ENCODE data around the gene ZNF383.
A peak's percentile ranks its signal among the peaks of the same experiment; 100 is the strongest.
"Not testable (repeated sequence)": the region's sequence is repeated elsewhere in the genome, so short reads cannot be mapped to it uniquely, and the experiment has no call there.

ZNF383 gene

DNA sequence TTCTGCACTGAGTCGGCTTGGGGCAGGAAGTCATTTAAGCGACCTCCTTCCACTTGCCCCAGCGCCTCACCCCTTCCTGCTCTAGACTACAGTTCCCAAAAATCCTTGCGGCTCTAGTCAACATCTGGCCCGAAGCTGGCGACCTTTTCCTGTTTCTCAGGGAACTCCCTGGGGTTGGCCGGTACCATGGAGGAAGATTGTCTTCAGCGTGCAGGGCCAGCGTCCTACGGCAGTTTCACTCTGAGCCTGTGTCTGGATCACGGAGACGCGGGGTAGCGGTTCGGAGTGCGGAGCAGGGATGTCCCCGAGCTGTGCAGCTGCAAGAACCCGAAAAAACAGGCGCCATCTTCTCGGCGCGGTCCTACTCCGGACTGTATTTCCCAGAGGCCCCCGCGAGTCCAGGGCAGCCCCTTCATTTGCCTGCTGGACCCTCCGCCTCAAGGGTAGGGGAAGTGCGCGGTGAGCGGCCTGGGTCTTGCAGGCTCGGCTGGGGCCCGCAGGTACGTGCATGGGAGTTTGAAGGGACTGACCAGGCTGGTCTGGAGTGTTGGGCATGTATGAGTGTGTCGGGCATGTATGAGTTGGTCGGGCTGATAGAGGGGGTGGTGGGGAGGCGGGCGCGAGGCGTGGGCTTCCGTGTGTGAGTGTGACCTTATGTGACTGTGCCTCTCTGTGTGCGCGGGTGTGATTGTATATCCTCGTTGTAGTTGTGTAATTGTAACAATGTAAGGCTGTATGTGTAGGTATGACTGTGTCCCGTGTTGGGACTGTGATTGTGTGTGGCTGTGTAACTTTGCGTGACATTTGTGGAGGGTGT, at the start of gene ZNF383:
ZNF383 (plus strand) TSS at position 440 of the 817 bp plus-strand sequence. CDS start 12,240 bp downstream, outside the sequence.
- DNase-seq (ENCODE audit: low spot score), result peak; percentile 91

DNA sequence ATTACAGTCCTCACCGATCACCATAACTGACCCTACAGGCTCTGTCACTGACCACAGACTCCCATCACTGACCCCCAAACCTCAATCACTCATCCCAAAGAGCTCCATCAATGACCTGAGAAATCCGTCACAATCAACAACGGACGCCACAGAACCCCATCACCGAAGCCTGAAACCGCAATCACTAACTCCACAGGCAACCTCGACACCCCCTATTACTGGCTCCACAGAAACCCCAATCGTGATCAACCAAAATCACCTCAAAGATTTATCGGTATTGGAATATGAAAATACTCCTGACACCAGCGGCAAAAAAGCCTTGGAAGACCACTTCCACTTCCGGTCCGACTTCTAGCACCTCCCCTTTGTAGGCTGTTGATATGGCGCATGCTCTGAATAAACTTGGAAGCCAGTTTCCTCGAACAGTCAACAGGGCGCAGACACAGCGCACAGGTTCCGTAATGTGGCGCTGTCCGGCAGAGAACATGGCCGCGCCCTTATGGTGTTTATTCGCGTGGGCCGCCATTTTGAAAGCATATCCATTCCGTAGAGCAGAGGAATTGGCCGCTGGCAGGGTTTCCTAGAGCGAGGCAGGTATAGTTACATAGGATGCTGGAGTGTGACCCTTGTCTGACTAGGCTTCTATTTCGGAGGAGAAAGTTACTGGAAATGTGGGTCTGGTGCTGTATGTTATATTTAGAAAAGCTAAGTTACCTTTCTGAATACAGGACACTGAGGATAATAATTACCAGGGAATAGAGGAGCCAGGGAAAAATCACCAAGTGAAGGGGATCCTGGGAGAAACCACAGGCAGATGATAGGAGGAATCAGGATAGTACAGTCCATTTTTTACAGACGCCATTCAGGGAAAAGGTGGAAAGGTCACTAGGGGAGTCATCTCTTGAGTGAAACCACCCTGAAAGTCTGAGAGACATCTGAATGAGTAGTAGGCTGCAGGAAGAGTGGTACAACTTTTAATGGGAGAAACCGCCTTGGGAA, 45.3 kb upstream of the ZNF383 start, which contains the start of gene ZNF585A:
ZNF585A (minus strand) TSS at position 328 of the 999 bp plus-strand sequence. CDS start 2,785 bp downstream, outside the sequence.
- DNase-seq (ENCODE audit: low spot score), result peak; percentile 94

DNA sequence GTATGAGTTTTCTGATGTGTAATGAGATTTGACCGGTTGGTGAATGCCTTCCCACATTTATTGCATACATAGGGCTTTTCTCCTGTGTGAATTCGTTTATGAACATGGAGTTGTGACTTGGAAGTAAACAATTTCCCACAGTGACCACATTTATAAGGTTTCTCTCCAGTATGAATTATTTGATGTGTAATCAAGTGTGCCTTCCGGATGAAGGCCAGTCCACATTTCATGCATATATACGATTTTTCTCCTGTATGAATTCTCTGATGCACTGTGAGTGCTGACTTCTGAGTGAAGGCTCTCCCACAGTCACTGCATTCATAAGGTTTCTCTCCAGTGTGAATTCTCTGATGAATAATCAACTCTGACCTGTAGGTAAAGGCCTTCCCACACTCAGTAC, 31.9 kb upstream of the ZNF383 start:
- not testable (repeated sequence) for DNase-seq (ENCODE audit: low spot score)

DNA sequence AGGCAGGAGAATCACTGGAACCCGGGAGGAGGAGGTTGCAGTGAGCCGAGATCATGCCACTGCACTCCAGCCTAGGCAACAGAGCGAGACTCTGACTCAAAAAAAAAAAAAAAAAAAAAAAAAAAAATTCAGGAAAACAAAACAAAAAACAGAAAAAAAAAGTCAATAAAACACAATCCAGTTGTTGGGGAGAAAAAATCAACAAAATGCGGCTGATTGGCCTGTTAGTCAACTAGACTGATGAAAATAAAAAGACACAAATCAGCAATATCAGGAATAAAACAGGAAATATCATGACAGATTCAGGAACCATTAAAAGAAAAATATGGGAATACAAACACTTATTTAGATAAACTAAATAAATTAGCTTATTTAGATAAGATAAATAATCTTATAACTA, 22.8 kb upstream of the ZNF383 start:
- DNase-seq (ENCODE audit: low spot score), result not testable (repeated sequence)

DNA sequence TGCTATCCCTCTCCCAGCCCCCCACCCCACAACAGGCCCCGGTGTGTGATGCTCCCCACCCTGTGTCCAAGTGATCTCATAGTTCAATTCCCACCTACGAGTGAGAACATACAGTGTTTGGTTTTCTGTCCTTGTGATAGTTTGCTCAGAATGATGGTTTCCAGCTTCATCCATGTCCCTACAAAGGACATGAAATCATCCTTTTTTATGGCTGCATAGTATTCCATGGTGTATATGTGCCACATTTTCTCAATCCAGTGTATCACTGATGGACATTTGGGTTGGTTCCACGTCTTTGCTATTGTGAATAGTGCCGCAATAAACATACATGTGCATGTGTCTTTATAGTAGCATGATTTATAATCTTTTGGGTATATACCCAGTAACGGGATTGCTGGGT, 20.9 kb upstream of the ZNF383 start:
- DNase-seq (ENCODE audit: low spot score), result not testable (repeated sequence)

DNA sequence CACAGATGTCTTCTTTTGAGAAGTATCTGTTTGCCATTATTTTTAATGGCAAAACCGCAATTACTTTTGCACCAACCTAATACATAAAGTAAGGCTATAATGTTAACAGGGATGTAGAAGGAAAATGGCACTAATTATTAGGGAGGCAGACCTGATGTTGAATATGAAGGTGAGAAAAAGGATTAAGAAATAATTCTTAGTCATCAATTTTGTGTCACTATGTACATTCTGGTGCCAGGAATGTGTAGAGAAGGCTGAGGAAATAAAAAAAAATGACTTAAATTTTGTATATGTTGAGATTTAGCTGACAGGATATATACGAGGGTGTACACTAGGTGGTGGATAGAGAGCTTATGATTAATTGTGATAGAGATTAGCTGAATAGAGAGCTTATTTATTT, 20.2 kb upstream of the ZNF383 start:
- no peak for DNase-seq (ENCODE audit: low spot score)

DNA sequence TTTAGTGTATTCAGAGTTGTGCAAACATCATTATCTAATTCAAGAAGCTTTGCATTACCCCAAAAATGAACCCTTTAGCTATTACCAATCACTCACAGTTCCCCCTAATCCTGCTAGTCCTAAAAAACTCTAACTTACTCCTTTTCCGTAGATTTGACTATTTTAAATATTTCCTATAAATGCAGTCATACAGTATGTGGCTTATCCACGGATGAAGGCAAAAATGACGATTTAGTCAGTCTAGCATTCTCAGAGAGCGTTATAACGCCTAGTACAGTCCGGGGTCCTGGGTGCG, 587 bp upstream of the ZNF383 start:
- no peak for DNase-seq (ENCODE audit: low spot score)

DNA sequence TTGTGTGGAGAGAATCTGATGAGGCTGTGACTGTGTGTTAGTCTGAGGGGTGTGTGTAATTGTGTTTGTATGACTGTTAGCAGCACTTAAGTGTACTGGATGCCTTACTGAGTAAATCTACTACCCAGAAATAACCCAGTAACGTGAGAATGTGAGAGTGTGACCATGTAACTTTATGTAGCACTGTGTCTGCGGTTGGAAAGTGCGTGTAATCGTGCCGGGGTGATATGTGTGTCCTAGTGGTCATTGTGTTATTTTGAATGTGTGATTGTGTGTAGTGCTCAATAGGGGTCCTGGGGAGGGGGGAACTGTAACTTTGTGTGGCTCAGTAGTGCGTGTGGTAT, 550 bp downstream of the ZNF383 start:
- peak; percentile 4 for DNase-seq (ENCODE audit: low spot score)

DNA sequence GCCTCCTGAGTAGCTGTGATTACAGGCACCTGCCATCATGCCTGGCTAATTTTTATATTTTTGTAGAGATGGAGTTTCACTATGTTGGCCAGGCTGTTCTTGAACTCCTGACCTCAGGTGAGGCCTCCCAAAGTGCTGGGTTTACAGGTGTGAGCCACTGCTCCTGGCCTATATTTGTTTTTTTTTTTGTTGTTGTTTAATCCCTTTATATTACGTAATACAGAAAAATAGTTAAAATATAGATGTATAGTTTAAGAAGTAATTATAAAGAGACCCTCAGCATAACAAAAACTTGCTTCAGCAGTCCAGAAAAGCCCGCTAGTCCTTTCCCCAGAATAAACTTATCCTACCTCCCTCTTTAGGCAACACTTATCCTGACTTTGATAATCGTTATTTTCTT, 2.4 kb downstream of the ZNF383 start:
- no peak for DNase-seq (ENCODE audit: low spot score)

DNA sequence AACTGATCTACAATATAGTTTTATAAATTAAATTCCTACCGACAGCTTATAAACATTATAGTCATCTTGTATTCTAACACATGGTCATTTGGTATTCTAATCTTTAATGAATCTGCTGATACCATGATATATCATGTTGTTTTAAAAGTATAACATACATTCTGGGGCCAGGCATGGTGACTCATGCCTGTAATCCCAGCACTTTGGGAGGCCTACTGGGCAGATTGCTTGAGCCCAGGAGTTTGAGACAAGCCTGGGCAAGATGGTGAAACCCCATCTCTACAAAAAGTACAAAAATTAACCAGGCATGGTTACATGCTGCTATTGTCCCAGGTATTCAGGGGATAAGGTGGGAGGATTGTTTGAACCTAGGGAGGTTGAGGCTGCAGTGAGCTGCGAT, 3.1 kb downstream of the ZNF383 start:
- no peak for DNase-seq (ENCODE audit: low spot score)

DNA sequence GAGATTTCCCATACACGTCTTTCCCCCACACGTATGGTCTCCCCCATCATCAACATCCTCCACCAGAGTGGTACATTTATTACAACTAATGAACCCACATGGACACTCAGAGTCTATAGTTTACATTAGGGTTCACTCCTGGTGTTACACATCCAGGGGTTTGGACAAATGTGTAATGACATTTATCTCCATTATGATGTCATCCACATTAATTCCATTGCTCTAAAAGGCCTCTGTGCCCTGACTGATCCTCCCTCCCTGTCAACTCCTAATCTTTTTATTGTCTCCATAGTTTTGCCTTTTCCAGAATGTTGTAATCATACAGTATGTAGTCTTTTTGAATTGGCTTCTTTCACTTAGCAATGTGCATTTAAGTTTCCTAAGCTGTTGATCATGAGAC, 8.2 kb downstream of the ZNF383 start:
- no peak for DNase-seq (ENCODE audit: low spot score)

DNA sequence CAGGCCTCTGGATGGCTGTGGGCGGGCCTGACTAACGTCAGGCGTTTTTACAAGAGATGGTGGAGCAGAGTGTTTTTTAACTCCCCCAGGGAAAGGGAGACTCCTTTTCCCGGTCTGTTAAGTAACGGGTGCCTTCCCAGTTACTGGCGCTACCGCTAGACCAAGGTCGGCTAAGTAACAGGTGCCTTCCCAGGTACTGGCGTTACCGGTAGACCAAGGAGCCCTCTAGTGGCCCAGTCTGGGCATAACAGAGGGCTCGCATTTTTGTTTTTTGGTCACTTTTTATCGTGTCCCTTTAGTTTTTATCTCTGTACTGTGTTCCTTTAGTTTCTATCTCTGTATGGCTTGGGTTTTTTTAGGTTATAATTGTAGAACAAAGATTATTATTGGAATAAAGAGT, 10.0 kb downstream of the ZNF383 start:
- no peak for DNase-seq (ENCODE audit: low spot score)

DNA sequence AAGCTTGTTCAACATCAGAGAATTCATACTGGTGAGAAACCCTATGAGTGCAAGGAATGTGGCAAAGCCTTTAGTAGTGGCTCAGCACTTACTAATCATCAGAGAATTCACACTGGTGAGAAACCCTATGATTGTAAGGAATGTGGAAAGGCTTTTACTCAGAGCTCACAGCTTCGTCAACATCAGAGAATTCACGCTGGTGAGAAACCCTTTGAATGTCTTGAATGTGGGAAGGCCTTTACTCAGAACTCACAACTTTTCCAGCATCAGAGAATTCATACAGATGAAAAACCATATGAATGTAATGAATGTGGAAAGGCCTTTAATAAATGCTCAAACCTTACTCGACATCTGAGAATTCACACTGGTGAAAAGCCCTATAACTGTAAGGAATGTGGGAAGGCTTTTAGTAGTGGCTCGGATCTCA, 25.2 kb downstream of the ZNF383 start:
- DNase-seq (ENCODE audit: low spot score), result no peak

DNA sequence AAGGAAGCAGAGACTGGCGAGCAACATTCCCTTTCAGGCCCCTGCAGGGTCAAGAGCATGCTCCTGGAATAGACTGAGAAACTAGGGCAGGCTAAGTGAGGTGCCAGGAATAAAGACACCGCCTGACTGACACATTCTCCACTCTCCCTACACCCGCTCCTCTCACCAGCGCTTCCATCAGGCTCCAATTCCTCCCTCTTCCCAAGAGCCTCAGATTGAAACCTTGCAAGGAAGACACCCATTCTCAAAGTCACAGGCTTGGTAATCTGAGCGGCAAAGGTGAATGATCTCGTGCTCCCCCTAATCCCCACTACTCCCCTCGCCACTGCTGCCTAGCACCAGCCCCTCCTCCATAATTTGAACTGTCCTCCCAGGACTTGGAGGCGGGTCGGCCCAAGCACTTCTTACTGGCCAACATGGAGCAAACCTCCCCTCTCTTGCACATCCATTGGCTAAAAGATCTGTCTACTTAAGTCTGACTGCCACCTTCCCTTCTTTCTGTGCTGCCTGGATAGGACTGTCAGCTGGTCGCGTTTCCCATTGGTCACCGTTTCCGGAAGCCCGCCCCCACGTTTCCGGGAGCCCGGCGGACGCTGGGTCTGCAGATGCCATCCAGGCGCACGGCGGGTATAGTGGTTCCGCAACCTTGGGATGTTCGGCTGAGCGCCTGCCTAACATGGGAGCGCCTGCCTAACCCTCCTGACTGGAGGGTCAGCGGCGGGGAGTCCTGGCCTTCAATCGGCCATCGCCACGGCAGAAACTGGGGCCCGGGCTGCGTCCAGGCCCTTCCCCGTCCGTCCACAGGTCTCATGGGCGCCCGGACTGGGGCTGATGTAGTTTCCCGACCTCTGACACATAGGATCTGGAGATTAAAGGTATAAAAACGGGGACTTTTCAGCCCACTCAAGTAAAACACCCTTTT, 33.6 kb downstream of the ZNF383 start:
- peak; percentile 95 for DNase-seq (ENCODE audit: low spot score)

DNA sequence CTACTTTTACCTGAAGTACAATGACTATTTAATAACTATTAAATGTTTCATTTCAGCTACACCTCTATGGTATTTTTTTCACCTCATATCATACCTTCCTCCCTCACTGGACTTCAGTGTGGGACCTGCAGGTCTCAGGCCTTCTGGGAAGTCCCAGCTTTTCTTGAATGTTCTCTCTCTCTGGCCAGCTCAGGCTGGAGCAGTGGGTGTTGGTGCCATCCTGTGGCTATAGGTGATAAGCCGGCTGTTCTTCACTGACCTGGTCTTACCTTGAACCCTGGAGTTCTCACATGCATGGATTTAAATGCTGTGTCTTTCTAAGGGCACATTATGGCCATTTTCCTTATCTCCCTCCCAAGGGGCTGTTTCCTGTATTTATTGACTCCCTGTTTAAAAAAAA, 45.0 kb downstream of the ZNF383 start:
- not testable (repeated sequence) for DNase-seq (ENCODE audit: low spot score)

DNA sequence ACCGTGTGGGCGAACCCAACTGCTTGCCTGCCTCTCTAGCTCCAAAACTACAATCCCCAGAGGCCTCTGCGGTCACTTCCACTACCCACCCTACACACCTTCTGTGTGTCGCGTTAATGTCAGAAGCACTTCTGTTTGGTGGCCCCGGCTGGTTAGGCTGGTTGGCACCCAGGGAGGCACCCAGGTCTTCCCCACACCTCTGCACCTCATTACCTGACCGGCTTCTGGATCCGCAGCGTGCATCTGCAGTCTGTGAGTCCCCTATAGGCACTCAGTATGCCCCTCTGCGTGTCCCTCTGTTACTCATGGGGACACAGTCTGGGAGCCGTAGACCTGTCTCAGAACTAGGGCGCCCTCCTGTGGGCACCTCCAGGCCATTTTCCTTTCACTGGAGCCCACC, 49.0 kb downstream of the ZNF383 start:
- DNase-seq (ENCODE audit: low spot score), result not testable (repeated sequence)

DNA sequence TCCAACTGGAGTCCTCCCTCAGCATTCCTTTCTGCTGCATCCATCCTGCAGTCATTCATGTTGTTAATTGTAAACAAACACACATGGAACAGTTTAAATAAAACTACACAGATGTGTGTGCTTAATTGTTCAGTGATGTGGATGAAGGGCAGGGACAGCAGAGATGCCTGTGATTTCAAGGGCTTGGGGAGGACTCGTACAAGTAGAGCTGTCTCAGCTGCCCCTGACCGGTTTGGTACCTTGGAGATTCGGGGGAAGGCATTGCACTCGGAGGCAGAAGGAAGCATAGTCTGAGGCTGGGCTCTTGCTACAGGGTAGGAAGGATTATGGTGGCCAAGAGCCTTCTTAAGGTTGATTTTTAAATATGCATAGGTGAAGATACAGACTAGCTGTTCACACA, 49.7 kb downstream of the ZNF383 start:
- DNase-seq (ENCODE audit: low spot score), result not testable (repeated sequence)

DNA sequence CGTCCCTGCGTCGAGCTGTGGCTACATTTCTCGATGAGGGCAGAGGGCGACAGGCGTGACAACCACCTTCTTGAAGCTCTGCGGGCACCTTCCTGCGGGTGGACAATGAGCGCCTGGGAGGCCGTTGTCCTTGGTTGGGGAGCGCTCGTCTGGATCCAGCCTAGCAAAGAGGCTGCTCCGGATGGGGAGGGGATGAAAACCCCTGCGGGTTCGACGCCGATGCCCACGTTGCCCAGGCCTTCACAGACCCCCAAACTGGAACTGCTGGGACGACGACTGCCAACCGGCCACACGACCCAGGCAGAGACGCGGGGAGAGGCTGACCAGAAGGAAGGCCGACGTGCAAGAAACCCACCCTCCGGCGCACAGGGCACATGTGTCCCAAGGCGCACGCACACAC, 62.6 kb downstream of the ZNF383 start:
- DNase-seq (ENCODE audit: low spot score), result not testable (repeated sequence)

DNA sequence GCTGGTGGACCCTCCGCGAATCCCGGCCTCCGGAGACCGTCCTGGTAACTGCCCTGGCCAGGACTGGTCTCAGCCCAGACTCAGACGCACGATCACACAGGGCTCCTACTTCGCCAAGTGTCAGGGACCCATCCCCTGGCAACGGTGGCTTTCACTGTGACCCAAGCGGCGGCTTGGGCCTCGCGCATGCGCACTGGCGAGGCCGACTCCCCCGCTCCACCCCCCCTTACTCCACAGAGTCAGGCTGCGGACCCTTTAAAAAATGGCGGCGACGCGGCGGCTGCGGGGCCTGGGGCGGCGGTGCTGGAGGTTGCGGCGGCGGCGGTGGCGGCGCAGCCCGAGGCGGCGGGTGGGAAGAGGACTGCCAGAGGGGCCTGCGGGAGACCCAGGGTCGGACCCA, 66.0 kb downstream of the ZNF383 start:
- DNase-seq (ENCODE audit: low spot score), result not testable (repeated sequence)

DNA sequence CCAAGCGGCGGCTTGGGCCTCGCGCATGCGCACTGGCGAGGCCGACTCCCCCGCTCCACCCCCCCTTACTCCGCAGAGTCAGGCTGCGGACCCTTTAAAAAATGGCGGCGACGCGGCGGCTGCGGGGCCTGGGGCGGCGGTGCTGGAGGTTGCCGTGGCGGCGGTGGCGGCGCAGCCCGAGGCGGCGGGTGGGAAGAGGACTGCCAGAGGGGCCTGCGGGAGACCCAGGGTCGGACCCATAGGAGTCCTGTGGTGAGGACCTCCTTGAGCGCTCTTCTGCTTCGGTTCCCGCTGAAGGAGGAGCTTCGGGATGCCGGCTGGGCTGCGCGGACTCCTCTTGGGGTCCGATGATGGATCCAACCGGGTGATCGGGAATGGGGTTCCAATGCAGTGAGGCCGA, 71.2 kb downstream of the ZNF383 start:
- not testable (repeated sequence) for DNase-seq (ENCODE audit: low spot score)

DNA sequence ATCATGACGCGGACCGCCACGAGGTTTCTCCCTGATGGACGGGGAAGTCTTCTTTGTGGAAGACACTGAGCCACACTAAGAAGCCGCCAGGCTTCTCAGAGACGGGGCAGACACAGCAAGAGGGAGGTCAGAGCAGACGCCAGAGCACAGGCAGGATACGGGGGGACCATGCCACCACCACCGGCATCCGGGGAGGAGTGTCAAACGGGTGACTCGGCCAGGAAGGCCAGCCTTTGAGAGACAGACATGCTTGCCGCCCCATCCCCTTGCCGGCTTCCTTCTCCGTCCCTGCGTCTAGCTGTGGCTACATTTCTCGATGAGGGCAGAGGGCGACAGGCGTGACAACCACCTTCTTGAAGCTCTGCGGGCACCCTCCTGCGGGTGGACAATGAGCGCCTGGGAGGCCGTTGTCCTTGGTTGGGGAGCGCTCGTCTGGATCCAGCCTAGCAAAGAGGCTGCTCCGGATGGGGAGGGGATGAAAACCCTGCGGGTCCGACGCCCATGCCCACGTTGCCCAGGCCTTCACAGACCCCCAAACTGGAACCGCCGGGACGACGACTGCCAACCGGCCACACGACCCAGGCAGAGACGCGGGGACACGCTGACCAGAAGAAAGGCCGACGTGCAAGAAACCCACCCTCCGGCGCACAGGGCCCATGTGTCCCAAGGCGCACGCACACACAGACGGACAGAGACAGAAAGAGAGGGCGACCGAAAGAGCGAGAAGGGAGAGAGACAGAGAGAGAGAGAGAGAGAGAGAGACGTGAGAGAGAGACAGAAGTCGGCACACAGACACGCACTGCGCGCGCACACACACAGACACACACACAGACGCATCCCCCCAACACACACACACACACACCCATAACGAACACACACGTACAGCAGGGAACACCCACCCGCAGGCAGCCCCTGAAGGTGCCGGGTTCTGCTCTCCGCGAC, 75.3 kb downstream of the ZNF383 start:
- DNase-seq (ENCODE audit: low spot score), result not testable (repeated sequence)

Measured in GM03348 (cell line).